Frontal cortex (tissue), 4 donors: ENCODE measurements around the gene IRF7. TPM values are rescaled to one million over a fixed set of nuclear protein-coding genes. Genes with fewer than 3 reads are reported as not detected.
"Not testable (repeated sequence)": the region's sequence is repeated elsewhere in the genome, so short reads cannot be mapped to it uniquely, and the experiment has no call there.

ENCODE experiments used
- DNase-seq, 2 donors: peaks; one replicate each; pipeline ENCODE4 v3.0.0; 2012; ENCODE audit warnings: low spot score in 2 of 2
- FAIRE-seq: peaks from 2 replicates; lab custom pipeline; 2012; peaks lifted over from hg19 to GRCh38; lab: Jason Lieb, UNC
- total RNA-seq: library from RNA; depleted of rRNA; stranded (reverse); fragments of >200 nt; gene quantifications from one replicate; pipeline ENCODE4 v1.2.3, GENCODE V29; 2014
- donor health status: control.
- donor health status: control.
- donor health status: control.

The IRF7 gene
- total RNA-seq, 1 donor from 2014 or later, result 0.82 TPM

DNA sequence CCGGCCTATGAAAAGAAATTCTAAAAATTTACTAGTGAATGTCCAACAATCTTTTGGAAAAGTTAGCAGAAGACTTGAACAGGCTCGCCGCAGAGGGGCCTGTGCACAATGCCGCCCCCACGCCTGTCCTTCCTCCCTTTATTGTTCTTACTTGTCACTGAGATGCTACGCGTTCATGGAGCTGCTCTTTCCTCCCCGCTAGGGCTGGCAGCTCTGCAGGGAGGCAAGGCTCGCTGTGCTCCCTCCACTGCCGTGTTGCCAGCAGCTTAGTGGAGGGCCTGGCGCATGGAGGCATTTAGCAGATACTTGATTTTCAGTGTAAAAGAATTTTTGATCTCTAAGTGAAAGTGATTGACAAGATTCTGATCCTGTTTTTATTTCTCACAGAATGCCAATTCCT lies 24.8 kb downstream of the IRF7 start:
- FAIRE-seq, result no peak
- no peak for DNase-seq

DNA sequence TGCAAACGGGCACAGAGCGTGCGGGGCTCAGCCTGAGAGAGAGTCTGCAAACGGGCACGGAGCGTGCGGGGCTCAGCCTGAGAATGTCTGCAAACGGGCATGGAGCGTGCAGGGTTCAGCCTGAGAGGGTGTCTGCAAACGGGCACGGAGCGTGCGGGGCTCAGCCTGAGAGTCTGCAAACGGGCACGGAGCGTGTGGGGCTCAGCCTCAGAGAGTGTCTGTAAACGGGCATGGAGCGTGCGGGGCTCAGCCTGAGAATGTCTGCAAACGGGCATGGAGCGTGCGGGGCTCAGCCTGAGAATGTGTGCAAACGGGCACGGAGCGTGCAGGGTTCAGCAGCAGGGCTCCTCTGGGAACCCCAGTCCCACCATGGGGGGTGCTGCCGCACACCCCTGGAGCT lies 26.0 kb downstream of the IRF7 start:
- FAIRE-seq (no peak), DNase-seq (no peak)

DNA sequence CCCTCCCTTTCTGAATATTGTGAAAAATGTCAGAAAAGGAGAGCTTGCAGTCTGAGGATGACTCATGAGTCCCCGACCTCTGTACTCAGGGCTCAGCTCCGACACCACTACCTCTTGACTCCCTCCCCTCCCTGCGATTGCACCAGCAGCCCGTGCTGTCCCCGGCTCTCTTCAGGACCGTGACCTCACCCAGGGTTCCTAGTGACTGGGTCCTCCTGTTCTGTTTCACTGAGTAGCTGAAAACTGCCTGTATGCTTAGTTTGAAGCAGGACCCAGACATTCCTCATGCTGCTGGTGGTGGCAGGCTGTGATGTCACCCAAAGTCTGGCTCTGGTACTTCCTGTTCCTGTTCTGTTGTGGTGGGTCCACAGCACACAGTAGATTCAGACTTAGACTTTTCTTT lies 27.8 kb downstream of the IRF7 start:
- no peak for DNase-seq

DNA sequence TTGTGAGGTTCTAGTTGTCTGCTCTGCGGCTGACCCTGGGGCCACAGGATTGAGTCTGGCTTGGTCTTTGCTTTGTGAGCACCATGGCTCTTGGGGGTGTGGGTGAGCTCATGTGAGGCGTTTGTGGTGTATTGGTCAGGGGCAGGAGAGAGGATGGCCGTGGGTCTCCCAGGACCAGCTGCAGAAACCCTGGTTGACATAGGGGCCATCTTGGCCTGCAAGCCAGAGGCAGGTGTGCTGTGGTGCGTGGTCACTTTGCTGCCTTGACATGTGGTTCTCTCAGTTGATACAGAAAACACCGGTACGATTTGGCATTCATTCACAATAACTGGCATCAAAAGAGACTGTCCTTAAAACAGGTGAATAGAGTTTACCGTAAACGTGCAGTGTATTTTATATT lies 28.2 kb downstream of the IRF7 start:
- DNase-seq (no peak), FAIRE-seq (no peak)

More for the DNA sequence above, 27.8 kb downstream of the IRF7 start:
- FAIRE-seq, result no peak

DNA sequence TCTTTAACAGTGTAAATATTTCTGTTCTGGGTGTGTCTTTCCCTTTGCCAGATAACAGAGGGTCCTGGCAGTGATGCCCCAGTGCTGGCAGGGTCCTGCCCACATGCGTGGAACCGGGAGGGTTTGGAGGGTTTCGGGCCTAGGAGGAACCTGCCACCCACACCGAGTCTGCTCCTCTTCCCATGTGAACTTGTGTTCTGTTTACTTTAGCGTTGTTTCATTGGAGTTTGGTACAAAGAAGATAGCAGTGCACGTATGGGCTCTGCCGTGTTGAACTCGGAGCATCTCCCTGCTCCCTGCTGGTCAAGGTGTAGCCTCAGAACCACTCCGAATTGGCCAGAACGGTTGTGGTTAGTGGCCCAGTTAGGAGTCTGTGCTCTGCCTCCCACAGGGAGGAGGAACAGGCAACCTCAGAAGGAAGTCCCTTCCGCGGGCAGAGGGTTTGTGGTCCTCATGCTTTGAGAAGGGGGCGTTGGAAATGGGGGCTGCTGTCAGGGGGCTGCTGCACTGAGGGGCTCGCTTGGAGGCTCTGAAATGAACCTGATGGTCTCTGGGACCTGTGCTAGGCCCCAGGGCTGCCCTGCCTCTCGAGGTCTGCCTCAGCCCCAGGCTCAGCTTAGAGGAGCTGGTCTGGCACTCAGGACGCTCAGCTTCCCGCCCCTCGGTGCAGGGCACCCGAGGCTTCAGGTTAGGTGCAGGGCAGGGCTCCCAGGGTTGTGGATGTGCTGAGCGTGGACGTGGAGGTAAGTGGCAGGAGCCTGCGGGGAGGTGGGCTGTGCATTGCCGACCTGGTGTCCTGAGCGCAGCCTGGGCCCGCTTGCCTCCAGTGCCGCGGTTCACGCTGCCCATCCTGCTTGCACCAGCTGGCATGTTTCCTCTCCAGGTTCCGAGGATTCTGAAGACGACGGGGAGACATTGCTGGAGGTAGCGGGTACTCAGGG lies 29.1 kb downstream of the IRF7 start:
- FAIRE-seq (no peak), DNase-seq (no peak)

DNA sequence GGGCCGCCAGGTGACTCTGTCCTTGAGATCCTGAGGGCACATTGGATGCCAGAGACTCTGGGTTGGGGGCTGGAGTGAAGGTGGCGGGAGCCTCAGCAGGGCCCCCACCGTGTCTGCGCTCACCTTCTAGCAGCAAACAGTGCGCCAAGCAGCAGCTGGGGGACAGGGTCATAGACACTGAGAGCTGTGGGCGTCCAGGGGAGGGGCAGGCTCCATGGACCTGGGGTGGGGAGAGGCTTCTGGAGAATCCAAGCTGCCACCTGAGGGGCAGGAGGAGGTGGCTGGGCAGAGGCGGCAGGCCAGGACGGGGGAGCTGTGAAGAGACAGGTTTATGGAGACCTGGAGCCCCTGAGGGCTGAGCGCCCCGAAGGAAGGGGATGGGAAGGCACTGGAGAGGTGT lies 31.5 kb downstream of the IRF7 start:
- FAIRE-seq (no peak), DNase-seq (no peak)

DNA sequence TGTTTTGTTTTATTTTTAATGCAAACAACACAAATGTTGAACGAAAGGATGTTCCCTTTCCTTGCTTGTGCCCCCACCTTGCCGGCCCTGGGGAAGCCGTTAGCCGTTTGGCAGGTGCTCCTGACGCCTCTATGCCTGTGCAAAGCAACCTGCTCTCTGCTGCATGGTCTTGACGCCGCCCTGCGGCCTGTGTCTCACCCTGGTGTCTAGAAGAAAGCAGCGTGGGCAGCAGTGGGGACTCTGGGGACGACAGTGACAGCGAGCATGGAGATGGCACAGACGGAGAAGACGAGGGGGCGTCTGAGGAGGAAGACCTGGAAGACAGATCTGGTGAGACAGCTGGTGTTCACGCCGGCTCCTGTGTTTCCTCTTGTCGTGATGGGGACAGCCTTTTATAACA lies 34.0 kb downstream of the IRF7 start:
- peak in 1 of 2 donors; percentile 51 for DNase-seq
- no peak for FAIRE-seq

DNA sequence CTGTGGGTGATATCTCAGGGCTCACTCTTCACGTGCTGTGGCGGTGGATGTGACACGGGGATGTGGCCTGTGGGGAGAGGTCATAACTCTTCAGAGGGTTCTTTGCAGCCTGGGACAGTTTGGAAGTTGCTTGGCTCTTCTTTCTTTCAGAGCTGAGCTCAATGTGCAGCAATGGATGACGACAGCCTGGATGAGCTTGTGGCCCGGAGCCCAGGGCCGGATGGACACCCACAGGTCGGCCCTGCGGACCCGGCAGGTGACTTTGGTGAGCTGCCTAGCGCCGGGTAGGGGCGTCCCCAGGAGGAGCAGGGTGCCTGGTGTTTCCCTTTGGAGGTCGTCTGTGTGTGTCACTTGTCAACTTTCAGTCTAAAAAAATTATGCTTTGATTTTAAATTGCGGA lies 34.4 kb downstream of the IRF7 start:
- FAIRE-seq (no peak), DNase-seq (no peak)

DNA sequence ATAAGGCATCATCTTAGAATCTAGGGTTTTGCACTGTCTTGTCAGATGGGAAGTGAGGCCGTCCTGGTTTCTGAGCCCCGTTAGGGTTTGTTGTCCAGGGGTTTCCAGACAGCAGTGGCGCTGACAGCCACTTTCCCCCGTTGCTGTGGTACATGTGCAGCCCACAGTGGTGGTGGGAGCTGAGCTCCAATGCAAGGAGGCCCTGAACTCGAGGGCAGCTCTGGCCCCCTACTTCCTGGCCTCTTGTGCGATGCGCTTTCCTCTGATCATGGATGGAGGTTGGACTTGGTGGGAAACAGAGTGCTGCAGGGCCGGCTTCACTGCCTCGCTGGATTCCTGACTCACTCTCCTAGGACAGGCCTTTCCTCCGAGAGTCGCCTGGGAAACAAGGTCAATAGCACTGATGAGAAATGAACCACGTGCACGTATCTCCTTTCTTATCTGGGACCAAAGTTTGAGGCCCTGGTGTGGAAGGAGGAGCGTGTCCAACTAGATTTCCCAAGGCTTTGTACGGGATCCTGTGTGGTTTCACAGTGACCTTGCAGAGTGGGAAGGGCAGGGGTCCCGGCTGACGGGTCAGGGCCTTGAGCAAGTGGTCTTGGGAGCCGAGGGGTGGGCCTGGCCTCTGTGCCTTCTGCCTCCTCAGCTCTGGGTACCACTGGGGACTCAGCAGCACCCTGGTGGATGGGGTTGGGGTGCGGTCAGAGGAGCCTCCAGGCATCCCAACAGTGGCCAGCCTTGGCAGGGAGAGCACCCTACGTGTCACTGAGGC lies 35.7 kb downstream of the IRF7 start:
- DNase-seq (no peak), FAIRE-seq (no peak)

DNA sequence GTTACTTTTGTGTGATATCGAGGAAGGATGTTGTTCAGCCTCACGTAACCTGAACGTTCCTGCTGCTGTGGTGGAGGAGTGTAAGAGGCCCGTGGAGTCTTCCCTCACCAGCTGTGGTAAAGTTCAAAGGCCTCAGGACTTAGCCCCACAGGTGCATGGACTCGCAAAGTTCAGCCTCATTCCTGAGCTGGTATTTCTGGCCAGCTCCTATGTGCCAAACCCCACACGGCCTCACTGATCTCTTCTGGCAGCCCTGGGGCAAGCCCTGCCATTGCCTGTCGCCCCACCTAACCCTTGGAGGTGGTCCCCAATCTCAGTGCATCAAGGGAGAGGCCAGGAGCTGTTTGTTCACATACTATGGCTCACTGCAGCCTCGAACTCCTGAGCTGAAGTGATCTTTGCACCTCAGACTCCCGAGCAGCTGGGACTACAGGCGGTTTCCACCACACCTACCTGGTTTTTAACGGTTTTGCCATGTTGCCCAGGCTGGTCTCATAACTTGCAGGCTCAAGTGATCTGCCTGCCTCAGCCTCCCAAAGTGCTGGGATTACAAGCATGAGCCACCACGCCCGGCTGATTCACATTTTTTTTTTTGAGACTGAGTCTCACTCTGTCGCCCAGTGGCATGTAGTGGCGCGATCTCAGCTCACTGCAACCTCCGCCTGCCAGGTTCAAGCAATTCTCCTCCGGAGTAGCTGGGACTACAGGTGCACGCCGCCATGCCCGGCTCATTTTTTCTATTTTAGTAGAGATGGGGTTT lies 37.3 kb downstream of the IRF7 start:
- FAIRE-seq (no peak), DNase-seq (no peak)

DNA sequence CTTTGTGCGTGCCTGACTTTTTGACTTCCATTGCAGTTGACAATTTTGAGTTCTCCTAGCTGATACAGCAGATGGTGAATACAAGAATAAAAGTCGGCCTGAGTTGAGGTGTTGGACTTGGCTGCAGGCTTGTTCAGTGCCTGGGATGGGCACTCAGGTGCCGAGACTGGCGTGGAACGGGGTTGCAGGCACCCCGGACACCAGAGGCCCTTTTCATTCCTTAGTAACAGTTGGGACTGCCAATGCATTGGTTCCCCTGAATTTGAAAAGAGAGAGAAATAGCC lies 38.2 kb downstream of the IRF7 start:
- no peak for DNase-seq
- FAIRE-seq, result no peak

DNA sequence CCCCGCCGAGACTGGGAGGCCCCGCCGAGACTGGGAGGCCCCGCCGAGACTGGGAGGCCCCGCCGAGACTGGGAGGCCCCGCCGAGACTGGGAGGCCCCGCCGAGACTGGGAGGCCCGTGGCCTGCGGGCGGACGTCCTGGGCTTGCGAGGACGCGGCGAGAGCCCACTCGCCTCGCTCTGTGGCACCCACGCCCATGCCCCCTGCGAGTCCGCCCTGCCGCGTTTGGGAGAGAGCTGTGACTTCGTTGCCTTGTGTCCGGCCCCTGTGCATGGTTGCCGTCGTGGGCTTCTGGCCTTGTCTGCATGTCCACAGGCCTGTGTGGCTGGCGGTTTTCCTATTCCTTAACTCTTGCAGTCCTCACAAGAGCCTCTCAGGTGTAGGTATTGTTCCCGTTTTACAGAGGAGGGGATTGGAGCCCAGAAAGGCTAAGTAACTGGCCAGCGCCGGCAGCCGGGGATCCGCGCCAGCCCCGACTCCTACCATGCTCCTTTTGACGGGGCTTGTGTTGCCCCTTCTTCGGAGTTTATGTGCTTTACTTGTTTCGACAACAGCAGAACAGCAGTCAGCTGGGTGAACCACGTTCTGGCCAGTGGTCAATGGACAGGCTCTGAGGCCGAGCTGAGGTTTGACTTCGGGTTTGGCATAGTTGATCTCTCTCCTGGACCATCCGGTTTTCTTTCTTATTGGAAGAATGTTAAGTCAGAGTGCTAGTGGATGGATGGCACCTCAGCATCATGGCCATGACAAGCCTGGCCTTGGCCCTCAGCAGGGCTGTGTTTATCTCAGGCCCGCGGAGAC lies 38.7 kb downstream of the IRF7 start:
- DNase-seq, result no peak
- FAIRE-seq, result no peak

DNA sequence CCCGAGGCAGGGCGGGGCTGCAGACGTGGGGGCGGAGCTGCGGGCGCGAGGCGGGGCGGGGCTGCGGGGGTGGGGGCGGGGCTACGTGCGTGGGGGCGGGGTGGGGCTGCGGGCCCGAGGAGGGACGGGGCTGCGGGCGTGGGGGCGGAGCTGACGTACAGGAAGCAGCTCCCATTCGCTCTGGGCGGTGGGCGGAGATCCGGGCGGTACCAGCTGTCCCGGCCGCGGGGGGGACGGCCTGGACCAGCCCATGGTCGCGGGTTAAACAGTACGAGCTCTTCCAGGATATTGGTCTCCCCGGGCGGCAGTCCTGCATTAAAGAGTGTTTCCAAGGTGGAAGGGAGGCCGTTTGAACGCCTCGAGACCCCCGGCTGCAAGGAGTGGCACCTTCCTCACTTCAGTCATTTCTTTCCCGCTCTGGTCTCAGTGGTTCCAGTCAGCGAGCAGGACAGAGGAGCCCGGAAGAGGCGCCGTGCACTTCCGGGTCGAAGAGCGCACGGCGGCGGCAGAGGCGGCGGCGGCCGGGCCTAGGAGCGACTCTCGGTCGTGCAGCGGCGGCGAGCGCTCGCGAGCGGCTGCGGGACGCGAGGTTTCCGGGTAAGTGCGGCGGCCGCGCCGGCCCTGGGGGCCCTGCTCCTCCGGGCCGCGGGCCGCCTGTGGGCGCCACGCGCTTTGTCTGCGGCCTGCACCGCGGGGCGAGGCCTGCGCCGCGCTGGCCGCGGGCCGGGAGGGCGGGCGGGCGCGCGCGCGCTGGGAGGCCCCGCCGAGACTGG lies 39.6 kb downstream of the IRF7 start, which contains the start of gene PHRF1:
TSS of gene PHRF1 (plus strand) at position 475 of the 773 bp plus-strand sequence. CDS start 5,043 bp downstream, outside the sequence.
- FAIRE-seq (no peak), DNase-seq (peak; percentile 100)

DNA sequence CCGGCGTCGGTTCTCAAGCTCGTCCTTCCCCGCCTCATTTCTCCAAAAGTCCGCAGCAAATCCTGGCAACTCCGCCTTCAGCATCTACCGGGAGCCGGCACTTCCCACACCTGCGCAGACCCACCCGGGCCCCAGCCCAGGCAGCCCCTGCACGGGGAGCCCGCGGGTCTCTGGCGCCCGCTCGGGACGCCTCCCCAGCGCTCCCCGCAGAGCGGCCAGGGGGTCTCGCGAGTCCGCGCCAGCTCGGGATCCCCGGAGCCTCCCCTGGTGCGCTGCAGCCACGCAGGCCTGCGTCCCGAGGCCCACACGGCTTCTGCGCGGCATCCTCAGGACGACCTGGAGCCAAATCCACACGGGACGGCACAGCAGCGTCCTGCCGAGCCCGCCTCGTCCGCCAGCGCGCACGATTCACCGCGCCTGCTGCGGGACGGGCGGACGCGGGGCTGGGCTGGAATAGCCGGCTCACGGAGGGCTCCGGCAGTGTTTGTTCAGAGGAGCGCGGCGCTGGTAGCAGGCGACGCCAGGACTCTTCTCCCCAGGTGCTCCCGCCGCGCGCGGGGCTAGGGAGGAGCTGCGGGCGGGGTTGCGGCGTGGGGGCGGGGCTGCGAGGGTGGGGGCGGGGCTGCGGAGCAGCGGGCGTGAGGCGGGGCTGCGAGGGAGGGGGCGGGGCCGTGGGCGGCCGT lies 40.3 kb downstream of the IRF7 start:
- no peak for FAIRE-seq
- DNase-seq, result no peak

DNA sequence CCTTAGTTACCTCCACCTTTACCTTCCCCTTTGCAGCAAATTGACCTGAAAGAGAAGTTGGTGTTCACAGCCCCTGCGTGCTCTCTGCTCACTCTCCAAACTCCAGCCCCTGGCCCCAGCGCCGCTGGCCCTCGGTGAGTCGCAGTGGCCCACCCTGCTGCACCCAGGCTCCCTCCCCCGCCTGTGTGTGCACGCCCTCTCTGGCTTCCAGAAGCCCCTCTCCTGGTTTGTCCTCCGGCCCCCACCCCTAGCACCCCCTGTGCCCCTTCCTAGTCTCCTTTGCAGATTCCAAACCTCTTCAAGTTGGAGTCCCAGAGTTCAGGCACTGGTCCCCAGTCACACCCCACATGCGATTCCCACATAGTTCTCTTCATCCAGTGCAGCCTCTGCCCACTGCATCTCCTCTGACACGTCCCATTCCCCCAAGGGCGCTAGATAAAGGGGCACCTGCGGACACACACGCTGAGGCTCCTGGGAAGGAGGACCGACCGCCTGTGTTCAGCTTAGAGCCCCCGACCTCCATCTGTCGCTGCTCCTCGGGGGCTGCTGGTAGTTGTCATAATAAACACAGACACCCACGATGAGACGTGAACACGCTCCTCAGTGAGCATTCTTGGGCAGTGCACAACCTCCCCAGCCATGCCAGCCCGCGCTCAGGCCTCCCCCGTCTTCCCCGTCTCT lies 41.0 kb downstream of the IRF7 start:
- FAIRE-seq (no peak), DNase-seq (no peak)

DNA sequence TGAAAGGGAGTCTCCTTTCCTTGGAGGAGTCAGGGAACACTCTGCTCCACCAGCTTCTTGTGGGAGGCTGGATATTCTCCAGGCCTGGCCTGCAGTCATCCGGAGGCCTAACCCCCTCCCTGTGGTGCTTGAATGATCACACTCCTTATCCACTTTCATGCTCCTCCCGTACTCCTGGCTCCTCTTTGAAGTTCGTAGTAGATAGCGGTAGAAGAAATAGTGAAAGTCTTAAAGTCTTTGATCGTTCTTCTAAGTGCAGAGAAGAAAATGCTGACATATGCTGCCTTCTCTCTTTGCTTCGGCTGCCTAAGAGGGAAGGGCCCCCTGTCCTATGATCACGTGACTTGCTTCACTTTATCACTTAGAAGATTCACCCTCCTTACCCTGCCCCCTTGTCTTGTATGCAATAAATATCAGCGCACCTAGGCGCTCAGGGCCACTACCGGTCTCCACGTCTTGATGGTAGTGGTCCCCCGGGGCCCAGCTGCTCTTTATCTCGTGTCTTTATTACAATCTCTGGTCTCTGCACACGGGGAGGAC lies 41.6 kb downstream of the IRF7 start:
- not testable (repeated sequence) for DNase-seq, FAIRE-seq

DNA sequence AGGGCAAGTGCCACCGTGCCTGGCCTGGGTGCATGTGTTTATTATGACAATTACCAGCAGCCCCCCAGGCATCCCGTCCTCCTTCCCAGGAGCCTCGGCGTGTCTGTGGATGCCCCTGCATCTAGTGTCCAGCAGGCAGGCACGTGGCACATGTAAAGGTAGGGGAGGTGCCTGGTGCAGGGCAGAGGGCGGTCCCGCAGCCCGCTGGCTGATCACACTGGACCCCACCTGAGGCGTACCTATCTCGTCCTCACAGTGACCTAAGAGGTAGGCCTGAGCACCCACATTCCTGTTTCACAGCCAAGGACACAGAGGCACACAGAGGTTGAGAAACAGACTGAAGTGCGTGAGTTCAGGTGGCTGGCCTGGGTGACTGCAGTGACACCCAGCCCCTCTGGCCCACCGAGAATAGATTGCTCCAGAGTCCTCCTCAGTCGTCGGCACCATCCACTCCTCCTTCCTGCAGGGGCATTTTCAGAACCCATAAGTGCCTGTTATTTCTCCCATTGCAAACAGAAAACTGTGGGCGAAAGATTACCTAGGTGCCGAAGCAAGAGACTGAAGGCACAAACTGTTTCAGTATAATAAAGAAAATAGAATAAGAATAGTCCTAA lies 42.5 kb downstream of the IRF7 start:
- no peak for DNase-seq
- FAIRE-seq, result no peak
